HUDEP-2 (cell line): ENCODE results near the gene FYTTD1.

Experiments used
- DNase-seq, 76 experiments: peaks; one replicate each; lab custom pipeline; 2025; ENCODE audit not compliant: unreplicated experiment in 76 of 76; lab: John Stamatoyannopoulos, UW

FYTTD1 gene

DNA sequence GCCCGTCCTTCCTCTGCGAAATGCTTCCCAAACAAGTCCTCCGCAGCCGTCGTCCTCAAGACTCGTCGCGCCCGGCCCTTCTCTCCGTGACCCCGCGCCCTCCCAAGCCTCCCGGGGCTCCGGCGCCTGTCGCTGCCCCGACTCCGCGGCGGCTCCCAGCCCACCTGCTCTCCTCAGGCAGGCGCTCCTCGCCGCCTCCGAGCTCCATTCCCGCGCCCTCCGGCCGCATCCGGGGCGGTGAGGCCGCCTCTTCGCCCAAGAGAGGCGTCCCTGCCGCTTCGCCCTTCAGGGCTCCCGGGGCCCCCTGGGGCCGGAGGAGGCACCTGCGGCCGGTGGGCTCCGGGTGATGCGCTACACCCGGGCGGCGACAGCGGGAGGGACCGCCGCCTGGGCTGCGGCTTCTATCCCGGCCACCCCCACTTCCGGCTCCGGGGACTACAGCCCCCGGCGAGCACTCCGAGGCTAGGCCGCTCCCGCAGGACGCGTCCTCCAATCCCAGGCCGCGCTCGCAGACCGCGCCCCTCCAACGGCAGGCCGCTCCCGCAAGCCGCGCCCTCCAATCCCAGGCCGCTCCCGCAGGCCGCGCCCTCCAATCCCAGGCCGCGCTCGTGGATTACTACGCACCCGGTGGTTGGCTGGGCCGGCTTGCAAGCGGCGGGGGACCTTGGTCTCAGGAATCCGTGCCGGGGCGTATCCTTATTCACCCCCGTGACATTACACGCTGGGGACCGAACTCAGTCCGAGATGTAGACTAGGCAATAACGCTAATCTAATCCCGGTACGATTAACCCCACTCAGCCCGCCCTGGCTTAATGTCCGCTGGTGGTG is 13.0 kb upstream of the FYTTD1 start, which contains the start of gene RUBCN:
Gene RUBCN, minus strand, starts transcription at position 414 of the 828 bp plus-strand sequence. Its CDS starts 185 bp downstream, at position 229.
- peak in 74 of 76 experiments; percentile 36 to 95 (median 88) for DNase-seq

DNA sequence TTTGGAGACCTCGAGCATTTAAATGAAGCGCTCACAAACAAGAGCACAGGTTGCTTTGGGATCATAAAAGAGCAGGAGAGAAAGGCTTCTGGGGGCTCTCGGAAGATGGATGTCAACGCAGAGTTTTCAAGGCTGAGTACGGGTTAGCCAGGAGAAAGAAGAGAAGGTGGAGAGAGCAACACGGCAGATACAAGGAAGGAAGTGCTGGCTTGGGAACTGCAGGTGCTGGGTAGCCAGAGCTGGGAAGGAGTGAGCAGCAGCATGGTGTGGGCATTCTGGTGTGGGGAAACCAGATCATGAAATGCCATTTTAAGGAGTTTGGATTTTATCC is 12.4 kb upstream of the FYTTD1 start:
- no peak for DNase-seq

GRCh38 chr3:197737749-197738462 is 11.8 kb upstream of the FYTTD1 start:
- no peak for DNase-seq

- DNase-seq = no peak
Observed at GRCh38 chr3:197742787-197743186, 6.9 kb upstream of the FYTTD1 start.

DNA sequence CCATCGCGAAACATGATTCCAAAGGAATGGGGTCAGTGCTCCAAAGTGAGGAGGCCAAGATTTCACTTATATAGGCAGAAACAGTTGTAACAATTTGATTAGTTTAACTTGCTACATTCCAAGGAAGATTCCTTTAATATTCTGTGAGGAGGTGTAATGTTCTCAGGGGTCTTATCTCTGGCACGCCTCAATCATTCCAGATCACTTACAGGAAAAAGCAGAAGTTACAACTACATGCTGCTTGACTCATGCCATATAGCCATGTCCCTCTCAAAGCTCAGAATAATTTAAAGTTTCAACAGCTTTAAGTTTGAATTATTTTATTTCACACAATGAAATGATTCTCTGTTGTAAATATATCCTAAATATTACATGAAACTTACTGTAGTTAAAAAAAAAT is 3.5 kb upstream of the FYTTD1 start:
- peak in 1 of 76 experiments; percentile 10 for DNase-seq

DNA sequence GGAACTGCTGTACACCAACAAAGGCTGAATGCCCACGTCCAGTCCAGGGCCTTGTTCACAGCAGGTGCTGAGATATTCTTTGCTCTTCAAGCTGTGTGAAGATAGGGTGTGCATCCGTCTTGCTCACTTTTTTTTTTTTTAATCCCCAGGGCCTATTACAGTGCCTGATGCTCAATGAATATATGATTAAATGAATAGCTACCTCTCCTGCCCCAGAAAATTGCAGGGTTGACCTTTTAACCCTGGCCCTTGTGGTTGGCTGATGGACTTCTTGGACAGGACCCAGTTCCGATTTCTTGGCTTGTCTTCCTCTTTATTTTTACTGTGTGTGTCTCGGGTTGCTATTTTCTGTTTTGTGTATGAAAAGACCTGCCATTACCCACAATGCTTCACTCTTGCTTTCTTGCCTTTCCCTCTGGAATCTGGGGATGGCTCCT is 2.9 kb upstream of the FYTTD1 start:
- no peak for DNase-seq

- DNase-seq = no peak
Observed at GRCh38 chr3:197748597-197749314, 927 bp upstream of the FYTTD1 start.

DNA sequence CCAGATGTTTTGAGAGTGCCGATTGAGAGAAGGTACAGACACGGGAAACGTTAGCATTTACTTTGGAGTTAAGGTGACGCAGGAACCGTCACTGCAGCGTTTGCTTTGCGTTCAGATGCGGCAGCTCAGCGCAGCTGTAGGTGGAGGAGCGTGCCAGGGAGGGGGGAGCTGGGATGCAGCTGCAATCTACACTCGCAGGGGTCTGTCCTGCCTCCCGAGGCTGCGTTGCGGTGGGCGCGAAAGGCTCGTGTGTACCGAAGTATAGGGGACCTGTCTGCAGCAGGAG is 425 bp upstream of the FYTTD1 start:
- peak in 7 of 76 experiments; percentile 8 to 54 (median 40) for DNase-seq

DNA sequence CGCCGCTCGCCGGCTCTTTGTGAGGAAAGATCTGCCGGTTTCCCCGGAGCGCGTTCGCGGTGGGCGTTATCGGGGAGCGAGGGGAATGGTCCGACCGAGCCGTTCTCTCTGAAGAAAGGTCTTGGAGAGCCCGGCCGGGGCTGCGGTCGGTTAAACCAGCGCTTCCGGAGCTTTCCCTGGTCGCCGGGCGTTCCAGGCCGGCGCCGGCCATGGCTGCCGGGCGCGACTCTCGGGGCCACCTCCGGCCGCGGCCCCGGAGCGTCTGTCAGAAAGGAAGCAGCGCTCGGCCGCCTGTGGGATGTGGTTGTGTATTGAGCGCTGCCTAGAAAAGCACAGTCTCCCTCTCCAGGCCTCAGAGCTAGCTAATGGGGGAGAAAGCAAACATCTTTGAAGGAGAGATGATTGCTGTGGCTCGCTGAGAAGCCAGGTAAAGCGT is 731 bp downstream of the FYTTD1 start:
- peak in 43 of 76 experiments; percentile 4 to 56 (median 29) for DNase-seq

GRCh38 chr3:197750858-197751737 is 1.4 kb downstream of the FYTTD1 start:
- peak in 28 of 76 experiments; percentile 4 to 34 (median 13) for DNase-seq

- DNase-seq = no peak
Observed at GRCh38 chr3:197752107-197752506, 2.4 kb downstream of the FYTTD1 start.

DNA sequence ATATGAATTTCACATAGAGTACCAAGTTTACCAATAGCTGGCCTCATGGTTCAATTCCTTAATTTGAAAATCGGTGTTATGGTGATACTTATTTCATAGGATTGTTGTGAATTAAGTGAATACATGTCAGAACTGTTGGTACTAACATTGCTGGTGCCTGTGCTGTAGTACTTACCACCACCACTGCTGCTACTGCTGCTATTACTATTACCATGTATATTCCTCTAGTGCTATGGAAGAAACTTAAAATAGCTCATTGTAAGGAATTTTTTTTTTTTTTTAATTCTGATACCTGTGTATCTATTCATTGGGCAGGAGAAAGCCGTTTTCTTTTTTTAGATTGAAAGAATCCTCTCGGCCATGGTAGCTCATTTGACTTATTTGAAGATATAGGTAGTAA is 3.6 kb downstream of the FYTTD1 start:
- no peak for DNase-seq

- DNase-seq = no peak
Observed at GRCh38 chr3:197756704-197757103, 7.0 kb downstream of the FYTTD1 start.

- no peak for DNase-seq
Observed at GRCh38 chr3:197758512-197758911, 8.8 kb downstream of the FYTTD1 start.

GRCh38 chr3:197761784-197762183 is 12.1 kb downstream of the FYTTD1 start:
- no peak for DNase-seq

GRCh38 chr3:197775317-197775716 is 25.6 kb downstream of the FYTTD1 start:
- no peak for DNase-seq

GRCh38 chr3:197782230-197782629 is 32.5 kb downstream of the FYTTD1 start:
- no peak for DNase-seq

- no peak for DNase-seq
Observed at GRCh38 chr3:197784019-197784585, 34.4 kb downstream of the FYTTD1 start.

DNA sequence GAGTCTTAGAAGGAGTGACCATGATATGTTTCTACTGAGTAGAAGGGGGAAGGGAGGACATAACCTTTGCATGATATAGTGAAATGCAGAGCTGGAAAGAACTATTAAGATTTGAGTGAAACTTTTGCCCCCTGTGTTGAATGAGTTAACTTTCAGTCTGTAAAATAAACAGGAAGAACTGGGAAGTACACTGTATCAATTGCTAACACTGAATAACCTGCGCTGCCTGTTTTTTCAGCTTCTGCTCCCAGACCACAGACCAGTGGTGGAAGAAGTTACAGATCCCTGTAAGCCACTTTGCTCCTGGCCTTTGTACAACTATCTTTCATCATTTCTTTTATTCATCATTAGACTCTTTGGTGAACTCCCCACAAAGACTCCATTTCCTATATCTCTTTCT is 37.7 kb downstream of the FYTTD1 start:
- DNase-seq = no peak

DNA sequence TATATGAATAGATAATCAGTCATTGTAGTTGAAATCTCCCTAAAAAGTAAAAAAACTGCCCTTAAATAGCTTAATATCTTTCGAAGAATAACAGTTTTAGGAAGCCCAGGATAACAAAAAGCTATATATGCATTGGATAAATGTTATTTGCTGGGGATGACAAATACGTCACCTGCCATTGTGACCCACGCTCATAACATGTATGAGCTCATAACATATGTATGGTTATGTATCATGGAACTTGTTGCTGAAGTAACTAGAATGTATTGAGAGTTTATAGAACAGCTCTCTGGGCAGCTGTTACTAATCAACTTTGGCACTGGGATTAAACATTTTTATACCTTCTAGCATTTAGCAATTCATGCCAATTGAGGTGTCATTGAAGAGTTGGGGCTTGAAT is 39.6 kb downstream of the FYTTD1 start:
- no peak for DNase-seq
